Suprapubic skin (tissue), 4 donors: Measurements from ENCODE around the gene IFNG.

ENCODE experiments used
- CTCF ChIP-seq, 2 donors: fragments of 200-600 bp in 1 of 2; fragments of 450-650 bp in 1 of 2; sonication (generic) in 1 of 2; IDR thresholded peaks; one replicate each; pipeline ENCODE4 v1.5.1; 2016 to 2019; ENCODE audit warnings: antibody characterized with exemption in 2 of 2, mild to moderate bottlenecking in 1 of 2, moderate library complexity in 1 of 2
- EP300 ChIP-seq: sonication (generic); formaldehyde crosslinking; IDR thresholded peaks from one replicate; pipeline ENCODE4 v1.6.1; 2017; ENCODE audit warnings: antibody characterized with exemption
- POLR2A ChIP-seq, 2 donors: fragments of 450-650 bp; IDR thresholded peaks; one replicate each; pipeline ENCODE4 v1.6.1; 2017; ENCODE audit warnings: antibody characterized with exemption in 2 of 2, mild to moderate bottlenecking in 2 of 2, moderate library complexity in 2 of 2
- POLR2AphosphoS5 ChIP-seq, 3 donors: sonication (generic); formaldehyde crosslinking; IDR thresholded peaks; one replicate each; pipeline ENCODE4 v1.6.1; 2017; ENCODE audit warnings: antibody characterized with exemption in 3 of 3

GRCh38 chr12:68135520-68135919, 24.0 kb downstream of the IFNG start:
- TF ChIP-seq CTCF (IDR thresholded peaks at IDR 0.05) (no peak), POLR2A (IDR thresholded peaks at IDR 0.05) (no peak), EP300 (no peak), POLR2AphosphoS5 (IDR thresholded peaks at IDR 0.05) (no peak)
